Right renal cortex interstitium (tissue), 3 donors: ENCODE measurements around the gene CHIT1. TPM values are rescaled to one million over a fixed set of nuclear protein-coding genes. Genes with fewer than 3 reads are reported as not detected.

Experiments
- DNase-seq, 3 donors: peaks; one replicate each; pipeline ENCODE4 v3.0.0-alpha.2; 2013; ENCODE audit warnings: low read depth in 3 of 3, low spot score in 2 of 3
- polyA plus RNA-seq, 3 donors: library from polyadenylated mRNA; unstranded; fragments of 120-200 nt; gene quantifications; one replicate each; pipeline ENCODE4 v1.2.1, GENCODE V29; 2013; ENCODE audit not compliant: insufficient read length in 3 of 3

Gene CHIT1
- polyA plus RNA-seq, 3 donors, result 0.11 to 0.21 (median 0.15) TPM

DNA sequence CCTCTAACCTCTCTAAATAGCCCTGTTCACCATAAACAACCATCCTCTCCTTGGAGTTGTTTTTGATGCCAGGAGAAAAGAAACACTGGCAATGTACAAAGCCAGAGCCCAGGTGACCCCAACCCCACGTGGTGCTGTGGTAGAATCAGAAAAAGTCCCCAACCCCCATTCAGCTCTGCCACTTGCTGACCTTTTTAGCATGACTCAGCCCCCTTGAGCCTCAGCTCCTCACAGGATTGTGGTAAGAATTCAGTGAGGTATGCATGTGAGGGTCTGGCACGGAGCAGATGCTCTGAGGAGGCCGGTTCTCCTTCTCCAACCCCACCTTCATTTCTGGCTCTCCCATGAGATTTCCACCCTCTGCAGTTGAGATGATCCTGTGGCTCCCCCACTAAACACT is 31.8 kb downstream of the CHIT1 start:
- no peak for DNase-seq

DNA sequence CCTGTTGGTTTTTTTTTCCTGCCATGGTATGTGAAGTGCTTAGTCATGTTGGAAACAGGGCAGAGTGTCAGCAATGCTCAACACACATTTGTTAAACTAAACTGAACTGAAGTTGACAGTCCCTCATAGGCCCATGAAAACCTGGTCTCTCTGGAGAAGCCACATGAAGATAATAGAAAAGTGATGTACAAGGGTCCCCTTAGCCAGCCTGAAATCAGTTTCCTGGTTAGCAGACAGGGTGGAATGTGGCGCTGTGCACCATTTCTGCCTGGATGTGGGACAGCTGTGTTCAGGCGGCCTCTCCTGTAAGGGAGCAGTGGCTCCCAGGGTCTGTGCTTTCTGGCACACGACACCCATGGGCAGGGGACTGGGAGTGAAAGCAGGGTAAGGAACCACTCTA is 33.1 kb downstream of the CHIT1 start:
- no peak for DNase-seq

DNA sequence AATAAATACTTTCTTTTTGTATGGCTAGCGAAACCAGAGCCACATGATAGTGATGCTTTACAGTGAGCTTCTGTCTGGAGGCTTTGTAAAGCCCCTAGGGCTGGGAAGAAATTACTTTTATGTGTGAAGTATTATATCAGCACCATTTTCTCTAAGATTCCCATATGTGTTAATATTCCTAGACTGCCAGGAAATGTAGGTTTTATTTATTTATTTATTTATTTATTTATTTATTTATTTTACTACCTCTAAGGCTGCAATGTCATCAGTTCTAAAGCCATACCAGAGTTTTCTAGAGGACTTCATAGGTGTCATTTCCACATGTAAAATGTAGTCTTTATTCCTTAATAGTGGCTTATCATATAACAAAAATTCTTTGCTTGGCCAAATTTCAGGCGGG is 38.5 kb downstream of the CHIT1 start:
- DNase-seq, result no peak

DNA sequence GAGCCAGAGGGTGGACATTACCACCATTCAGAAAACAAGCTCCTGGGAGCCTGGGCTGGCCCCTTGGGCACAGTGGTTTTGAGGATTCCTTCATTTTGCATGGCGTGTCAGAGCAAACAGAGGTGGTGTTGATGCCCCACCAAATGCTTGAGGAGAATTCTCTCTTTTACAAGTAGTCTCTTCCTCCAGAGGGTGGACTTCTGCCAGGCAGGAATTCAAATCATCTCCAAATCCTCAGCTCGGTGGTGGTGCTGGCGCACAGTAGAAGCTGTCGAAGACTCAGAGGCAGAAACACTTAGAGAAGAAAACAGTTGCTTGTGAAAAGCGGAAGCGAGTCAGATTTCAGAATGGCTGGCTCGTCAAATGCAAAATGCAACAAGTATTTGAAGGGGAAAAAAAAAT is 39.5 kb downstream of the CHIT1 start:
- DNase-seq, result no peak

DNA sequence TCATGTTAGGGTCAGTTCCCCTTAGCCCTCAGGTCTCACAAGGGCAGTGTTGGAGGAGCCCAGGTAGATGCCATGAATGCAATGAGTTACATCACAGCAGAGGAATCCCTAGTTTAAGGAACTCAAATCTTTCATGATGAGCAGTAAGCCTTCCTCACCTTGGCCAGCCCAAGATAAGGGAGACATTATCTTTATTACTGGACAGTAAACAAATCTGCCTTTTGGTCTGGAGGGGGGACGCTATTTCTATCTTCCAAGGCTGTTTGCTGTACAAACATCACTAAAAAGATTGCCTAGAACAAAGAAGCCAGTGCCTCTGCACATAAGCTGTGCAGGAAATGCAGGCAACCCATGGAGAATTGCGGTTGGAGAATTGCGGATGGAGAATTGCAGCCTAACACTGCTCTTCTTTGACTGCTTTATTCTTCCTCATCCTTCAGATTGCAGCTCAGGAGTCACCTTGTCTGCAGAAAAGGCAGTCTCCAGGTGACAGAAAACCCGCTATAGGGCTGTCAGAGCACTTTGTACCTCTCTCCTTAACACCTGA is 40.7 kb downstream of the CHIT1 start:
- no peak for DNase-seq

DNA sequence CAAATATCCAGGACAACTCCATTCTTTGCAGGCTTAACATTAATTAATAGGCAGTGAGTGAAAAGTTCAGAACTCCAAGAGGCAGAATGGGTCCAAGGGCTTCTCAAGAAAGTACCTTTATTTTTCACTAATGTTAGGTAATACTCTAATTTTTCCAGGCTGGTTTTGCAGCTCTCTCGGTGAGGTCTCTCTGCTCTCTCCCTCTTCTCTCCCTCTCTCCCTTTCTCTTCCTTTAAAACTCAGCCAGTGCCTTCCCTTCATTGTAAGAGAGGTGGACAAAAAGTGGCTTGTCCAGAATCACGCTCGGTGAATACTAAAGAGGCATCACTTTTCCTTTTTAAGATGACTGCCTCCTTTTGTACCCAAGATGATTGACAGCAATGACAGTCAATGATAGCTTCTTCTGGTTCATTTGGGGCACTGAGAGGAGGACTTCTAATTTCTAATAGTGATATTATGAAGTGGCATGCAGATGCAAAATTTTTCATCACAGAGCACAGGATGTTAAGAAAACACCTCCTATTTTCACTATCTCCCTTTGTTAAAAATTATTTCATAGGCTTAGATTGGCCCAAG is 41.7 kb downstream of the CHIT1 start:
- DNase-seq, result no peak

DNA sequence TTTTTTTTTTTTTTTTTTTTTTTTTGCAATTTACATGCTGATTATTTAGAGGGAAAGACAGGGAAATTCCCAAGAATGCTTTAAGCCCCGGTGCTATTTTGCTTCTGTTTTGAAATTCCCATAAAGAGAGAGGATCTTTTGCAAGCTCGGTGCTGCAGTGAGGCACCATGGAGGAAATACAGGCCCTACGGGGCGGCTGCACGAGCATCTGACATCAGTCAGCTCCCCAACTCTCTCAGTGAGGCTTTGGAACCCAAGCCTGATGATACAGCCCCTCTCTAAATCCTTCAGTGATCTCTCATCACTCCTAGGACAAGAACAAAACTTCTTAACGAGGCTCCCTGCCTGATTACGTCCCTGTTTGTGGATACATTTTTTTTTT is 42.2 kb downstream of the CHIT1 start:
- DNase-seq, result no peak

DNA sequence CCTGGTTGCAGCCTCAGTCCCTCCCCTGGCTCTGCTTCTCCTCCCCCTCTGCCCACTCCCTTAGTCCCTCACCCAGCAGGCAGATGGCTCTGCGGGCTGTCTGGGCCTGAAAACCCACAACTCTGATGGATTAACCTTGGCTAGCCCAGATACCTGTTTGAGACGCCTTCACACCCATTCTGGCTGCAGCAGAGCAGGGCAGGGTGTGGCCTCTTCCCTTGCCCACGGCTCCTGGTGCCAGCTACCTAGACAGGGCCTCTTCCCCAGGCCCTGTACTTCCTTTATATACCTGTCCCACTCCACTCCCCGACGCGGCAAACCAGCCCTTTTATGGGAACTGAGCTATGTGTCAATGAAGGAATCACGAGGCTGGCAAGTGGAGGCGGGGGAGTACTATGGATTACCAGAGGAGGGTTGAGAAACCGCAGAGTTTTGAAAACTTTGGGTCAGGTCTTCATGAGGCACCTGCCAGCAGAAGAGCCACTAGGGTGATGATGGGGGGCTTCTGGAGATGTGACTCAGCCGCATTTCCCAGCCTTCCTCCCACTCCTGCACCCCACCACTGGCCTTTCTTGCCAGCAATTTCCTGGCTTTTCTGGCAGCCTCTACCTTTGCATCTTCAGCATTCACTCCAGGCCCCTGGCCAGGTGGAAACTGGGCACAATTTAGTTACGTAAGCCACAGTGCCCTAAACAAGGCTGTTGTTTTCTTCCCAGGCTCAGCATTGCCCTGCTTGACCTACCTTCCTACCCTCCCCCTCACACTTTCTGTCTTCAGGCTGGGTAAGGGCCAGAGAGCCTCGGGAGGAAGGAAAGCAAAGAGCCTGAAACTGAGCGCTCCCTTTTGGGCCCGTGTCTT is 42.8 kb downstream of the CHIT1 start, which contains the start of gene CHI3L1:
Gene CHI3L1, minus strand, starts transcription at position 259 of the 858 bp plus-strand sequence. Its CDS starts 81 bp downstream, at position 178.
- no peak for DNase-seq

DNA sequence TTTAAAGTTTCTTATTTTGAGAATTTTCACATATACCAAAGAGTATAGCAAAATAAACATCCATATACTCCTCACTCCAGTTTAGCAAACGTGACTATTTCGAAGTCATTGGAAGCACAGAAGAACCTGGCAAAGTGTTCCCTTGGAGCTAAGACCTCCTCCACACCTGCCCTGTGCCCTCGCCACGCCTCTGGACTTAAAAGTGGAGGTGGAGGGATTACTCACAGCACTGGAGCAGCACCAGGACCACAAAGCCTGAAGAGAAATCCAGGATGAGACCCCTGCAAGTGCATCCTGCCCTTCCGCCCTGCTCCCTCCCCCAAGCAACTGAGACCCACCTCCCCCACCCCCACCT is 43.4 kb downstream of the CHIT1 start:
- DNase-seq, result no peak

DNA sequence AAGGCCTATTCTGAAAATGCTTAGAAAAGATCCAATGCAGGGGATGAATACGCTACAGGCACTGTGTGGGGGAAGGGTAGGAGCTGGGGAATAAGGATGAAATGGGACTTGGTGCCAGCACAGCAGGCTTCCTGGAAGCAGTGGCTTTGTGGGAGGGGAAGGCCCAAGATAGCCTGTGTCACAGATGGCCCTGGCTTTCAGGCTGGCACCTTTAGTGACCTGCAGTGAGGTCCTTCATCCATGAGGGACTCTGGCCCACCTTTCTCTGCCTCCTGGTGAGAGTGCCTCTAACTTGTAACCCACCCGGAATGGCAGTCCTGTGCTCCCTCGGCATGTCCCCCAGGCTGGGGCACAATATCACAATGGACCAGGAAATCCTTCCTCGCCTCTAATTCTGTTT is 43.9 kb downstream of the CHIT1 start:
- DNase-seq, result no peak

DNA sequence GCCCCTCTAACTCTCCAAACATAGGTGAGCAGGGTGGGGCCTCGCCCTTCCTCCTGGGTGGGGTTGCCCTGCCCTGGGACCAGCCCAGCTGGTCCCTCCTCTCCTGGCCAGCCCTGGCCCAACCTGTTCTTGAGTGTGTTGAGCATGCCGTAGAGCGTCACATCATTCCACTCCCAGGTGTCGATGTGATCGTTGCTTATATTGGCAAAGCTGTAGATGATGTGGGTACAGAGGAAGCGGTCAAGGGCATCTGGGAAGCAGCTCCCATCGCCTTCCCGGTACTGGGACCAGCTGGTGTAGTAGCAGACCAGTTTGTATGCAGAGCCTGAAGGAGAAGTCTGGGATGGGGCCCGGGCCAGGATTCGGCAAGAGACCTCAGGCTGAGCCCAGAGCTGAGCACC is 44.4 kb downstream of the CHIT1 start:
- DNase-seq, result no peak

DNA sequence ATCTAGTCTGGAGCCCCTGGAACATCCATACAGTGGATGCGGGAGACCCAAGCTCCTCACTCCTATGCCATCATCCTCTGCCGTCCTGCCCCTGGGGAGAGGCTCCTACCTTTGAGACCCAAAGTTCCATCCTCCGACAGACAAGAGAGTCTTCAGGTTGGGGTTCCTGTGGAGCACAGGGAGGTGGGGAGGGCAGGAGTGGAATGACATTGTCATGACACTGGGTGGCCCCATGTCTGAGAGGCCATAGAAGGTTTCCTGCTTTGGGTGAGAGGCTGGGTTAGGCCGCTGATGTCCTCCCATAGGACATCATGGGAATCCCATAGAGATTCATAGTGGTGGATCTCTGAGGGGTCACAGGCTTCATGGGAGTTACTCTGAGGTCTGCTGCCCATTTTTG is 45.0 kb downstream of the CHIT1 start:
- no peak for DNase-seq

DNA sequence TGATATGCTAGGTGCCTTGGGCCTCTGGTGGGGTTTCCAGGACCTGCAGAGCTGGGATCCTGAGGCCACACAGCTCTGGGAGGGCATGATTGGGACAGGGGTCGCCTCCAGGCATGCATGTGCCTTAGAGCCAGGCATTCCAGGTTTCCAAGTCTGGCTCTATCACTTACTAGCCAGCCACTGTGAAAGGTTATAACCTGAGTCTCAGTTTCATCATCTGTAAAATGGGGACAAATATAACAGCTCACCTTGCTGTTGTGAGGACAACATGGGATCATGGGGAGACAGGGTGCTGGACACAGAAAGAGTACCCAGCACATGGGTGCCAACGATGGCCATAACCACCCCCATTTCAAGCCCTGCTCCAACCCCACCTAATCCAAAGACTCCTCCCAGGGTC is 45.6 kb downstream of the CHIT1 start:
- no peak for DNase-seq

DNA sequence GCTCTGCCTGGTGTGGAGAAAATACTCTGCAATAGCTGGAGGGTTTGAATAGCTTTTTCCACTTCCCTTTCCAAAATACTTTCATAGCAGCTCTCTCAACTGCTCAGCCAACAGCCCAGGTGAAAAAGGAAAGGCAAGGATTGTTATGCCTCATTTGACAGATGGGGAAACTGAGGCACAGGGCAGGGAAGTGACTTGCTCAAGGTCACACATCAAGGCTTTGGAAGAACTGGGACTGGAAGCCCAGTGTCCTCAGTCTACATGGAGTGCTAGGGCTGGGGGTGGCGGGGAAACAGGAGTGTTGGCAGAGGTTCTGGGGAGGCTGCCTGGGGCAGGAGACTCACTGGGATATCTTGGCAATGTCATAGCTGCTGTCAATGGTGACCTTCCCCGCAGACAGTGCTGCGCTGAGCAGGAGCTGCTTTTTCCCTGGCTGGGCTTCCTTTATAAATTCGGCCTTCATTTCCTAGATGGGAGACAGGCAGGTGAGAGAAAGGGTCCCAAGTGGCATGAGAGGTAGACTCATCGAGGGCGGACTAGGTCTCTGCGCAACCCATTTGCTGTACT is 47.0 kb downstream of the CHIT1 start:
- no peak for DNase-seq

DNA sequence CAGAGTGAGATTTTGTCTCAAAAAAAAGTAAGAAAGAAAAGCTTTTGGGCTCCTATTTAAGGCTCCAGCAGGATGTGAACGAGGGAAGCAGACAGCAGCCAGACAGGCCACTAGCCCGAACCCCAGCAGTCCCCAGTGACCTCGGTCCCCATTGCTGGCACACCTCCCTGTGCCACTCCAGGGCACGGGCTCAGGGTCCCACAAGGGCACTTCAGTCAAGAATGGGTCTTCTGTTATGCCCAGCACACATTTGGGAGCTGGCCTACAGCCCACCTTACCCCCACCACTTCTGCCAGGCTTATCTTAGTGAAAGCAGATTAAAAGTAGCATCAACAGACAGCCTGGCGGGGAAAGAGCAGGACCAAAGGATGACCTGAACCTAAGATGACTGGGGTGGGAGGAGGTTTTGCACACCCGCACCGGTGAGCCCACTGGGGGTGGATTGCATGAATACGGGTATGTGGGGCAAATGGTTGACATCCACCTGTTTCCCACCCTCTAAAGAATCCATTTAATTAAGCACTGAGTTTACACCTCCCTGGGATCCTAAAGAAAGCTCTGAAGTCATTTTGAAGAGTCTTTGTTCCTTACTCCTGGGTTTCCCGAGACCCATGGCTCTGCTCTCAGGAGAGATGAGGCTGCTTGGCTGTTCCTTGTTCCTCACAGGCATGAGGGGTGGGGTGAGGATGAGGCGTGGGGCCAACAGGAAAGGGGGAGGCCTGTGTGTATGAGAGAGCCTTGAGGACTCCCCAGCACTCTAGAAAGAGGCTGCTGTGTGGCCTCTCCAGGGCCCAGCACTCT is 47.7 kb downstream of the CHIT1 start:
- no peak for DNase-seq

DNA sequence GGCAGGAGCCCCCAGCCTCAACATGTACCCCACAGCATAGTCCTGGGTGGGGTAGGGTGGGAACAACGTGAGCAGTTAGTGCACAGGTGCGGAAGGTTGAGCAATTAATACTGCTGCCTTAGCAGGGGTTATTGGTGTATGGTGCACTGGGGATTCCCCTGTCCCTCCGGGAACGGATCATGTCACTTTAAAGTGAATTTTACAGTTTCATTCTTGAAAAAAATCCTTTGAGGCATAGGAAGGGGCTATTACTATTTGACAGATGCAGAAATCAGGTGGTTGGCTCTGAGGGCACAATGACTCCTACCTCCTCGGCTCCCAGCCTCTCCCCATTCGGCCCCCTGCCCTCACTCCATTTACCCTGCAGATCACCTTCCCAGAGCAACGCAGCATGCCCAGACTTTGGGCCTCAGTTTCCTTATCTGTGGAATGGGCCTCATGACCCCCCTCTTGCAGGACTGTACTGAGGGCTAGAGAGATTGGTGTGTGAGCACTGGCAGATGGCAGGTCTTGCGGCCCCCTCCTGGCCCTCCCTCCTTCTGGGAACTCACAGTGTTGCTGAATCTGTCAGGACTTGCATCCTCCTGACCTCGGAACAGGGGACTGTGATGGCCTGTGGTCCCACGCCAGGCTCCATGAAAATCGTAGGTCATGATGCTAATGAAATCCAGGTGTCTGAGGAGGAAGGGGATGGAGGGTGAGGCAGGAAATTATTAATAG is 48.7 kb downstream of the CHIT1 start:
- no peak for DNase-seq

DNA sequence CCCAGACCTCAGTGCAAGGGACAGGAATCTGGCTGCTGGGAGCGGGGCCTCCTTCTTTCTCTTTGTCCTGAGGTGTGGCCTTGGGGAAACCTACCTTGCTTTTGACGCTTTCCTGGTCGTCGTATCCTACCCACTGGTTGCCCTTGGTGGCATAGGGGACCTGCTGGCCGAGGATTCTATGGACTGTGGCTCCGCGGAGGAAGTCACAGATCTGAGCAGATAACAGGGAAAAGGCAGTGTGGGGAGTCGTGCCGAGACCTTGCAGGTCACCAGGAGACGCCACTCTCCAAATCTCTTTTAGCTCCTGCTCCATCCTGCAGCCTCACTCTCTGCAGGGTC is 49.8 kb downstream of the CHIT1 start:
- no peak for DNase-seq

DNA sequence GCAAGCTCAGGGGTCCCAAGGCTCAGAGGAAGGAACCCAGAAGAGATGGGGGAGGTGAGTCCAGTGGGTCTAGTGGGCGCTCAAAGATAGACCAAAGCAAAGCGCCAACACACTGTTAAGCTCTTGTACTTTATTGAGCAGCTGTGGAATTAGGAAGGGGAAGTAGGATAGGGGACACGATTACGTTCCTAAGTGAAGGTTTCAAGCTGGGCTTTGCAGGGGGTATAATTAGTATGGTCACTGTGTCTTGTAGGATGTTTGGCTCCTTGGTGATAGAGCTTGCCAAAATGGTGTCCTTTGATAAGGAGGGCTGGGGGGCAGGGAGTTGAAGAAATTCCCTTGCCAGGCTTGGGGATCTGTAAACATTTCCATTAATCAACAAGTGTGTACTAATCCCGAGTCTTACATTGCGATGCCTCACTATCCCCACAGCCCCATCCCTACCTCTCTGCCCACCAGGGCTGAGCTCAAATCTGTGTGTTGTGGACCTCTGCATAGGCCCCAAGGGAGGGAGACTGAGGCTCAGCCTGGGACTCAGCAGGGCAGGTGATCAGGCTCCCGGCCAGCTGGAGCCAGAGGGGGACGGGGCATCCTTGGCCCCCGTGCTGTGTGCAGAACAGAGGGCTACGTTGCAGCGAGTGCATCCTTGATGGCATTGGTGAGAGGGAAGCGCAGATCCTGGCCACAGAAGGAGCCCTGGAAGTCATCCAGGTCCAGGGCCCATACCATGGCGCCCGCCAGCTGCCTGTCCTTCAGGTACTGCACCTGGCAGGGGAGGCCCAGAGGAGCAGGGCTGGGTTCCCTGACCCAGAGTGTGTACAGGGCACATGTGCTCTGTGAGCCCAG is 50.4 kb downstream of the CHIT1 start:
- no peak for DNase-seq

DNA sequence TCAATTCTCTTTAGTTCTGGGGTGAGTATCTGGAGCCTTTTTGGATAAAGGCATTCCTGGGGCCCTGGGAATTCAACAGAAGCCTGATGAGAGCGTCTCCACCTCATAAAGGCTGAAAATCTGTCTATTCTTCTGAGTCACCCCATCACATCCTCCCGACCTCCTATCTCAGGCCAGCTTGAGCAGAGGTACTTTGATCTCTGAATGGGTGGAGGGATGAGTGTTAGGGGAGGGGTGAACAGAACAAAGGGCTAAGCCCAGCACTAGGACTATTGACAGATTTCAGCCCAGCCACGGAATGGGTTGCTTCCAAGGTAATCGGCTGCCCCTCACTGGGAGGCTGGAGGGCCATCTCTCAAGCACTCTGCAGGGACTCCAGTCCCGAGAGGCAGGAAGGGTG is 51.4 kb downstream of the CHIT1 start:
- DNase-seq, result no peak
